IMR-90 (cell line): Measurements from ENCODE around the gene MORN5.

Source experiments
- MAZ ChIP-seq: IDR thresholded peaks from 2 replicates; pipeline ENCODE4 v1.6.1; 2012; ENCODE audit warnings: low read depth, mild to moderate bottlenecking, low read length, improper control_type of control experiment, moderate library complexity, borderline replicate concordance
- POLR2A ChIP-seq: IDR thresholded peaks from 2 replicates; pipeline ENCODE4 v1.6.1; 2012; ENCODE audit warnings: mild to moderate bottlenecking, low read depth, low read length
- RAD21 ChIP-seq: IDR thresholded peaks from 2 replicates; pipeline ENCODE4 v1.6.1; 2012; ENCODE audit warnings: low read length, improper control_type of control experiment
- TF ChIP-seq, protein P1 (sequence below): conservative IDR thresholded peaks from 2 replicates; pipeline ENCODE4 v1.5.1; 2012; ENCODE audit warnings: mild to moderate bottlenecking, low read depth, low read length, improper control_type of control experiment

DNA sequence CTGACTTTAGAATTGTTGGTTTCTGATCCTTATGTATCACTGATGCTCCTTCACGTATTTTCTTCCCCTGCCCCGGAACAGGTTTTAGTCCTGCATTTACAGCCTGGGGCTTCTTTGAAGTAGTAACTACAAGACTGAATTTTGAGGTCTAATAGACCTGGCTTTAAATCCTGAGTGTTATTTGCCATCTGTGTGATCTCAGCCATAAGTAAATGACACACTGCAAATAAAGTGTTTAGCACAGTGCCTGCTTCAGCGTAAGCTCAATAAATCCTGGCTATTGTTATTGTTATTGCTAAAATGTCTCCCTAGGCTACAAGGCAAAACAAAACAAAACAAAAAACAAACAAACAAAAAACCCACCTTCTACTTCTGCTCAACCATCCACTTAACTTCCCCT, 84.6 kb downstream of the MORN5 start:
- TF ChIP-seq, protein P1, sequence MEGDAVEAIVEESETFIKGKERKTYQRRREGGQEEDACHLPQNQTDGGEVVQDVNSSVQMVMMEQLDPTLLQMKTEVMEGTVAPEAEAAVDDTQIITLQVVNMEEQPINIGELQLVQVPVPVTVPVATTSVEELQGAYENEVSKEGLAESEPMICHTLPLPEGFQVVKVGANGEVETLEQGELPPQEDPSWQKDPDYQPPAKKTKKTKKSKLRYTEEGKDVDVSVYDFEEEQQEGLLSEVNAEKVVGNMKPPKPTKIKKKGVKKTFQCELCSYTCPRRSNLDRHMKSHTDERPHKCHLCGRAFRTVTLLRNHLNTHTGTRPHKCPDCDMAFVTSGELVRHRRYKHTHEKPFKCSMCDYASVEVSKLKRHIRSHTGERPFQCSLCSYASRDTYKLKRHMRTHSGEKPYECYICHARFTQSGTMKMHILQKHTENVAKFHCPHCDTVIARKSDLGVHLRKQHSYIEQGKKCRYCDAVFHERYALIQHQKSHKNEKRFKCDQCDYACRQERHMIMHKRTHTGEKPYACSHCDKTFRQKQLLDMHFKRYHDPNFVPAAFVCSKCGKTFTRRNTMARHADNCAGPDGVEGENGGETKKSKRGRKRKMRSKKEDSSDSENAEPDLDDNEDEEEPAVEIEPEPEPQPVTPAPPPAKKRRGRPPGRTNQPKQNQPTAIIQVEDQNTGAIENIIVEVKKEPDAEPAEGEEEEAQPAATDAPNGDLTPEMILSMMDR = no peak
- no peak for TF ChIP-seq POLR2A
- no peak for TF ChIP-seq MAZ
- no peak for TF ChIP-seq RAD21
